HepG2 (cell line): ENCODE results near the gene FAM13B. TPM values are rescaled to one million over a fixed set of nuclear protein-coding genes. Genes with fewer than 3 reads are reported as not detected.

Source experiments
- ATAC-seq: fragments of 200-7000 bp; cut with Tn5 transposase; 3 replicates; pipeline ENCODE4 v1.9.1; 2020; ENCODE audit warnings: mild to moderate bottlenecking, moderate library complexity
- BruUV-seq: library from RNA; stranded (reverse); fragments of 400-500 nt; replicated peaks from 2 replicates; lab custom pipeline; 2021; lab: Mats Ljungman, UMichigan
- CTCF ChIA-PET: fragments of 300-600 bp; formaldehyde crosslinking; extraction: SDS; loops from one replicate; lab custom pipeline; 2021; ENCODE audit warnings: low total read pairs, inconsistent platforms, low intra/inter-chr PET ratio; lab: Yijun Ruan, JAX
- POLR2A ChIA-PET: fragments of 350-600 bp; sonication (Branson Sonifier 250); formaldehyde crosslinking; loops from one replicate; lab custom pipeline; 2020; ENCODE audit warnings: antibody characterized with exemption, inconsistent platforms; lab: Yijun Ruan, JAX
- DNase-seq: peaks from one replicate; pipeline ENCODE4 v3.0.0-alpha.2; 2015; ENCODE audit warnings: low spot score
- FAIRE-seq: peaks from 3 replicates; lab custom pipeline; 2011; peaks lifted over from hg19 to GRCh38; lab: Jason Lieb, UNC
- H2AFZ ChIP-seq: one replicate; pipeline ENCODE4 v1.6.1; 2011; ENCODE audit warnings: low read length, inconsistent platforms
- H3K27ac ChIP-seq: fragments of 300-600 bp; 3 replicates; pipeline ENCODE4 v1.8.0; 2011; ENCODE audit warnings: mixed run types, mild to moderate bottlenecking, mixed read lengths, low read length, inconsistent platforms; ENCODE audit not compliant: insufficient read depth; ENCODE audit errors: extremely low read length
- H3K27me3 ChIP-seq, 2 experiments: fragments of 200-600 bp in 1 of 2; 2 replicates in 1 of 2; 3 replicates in 1 of 2; pipeline versions ENCODE4 v1.6.0 to v1.8.0; 2011; ENCODE audit warnings: low read length in 2 of 2, mild to moderate bottlenecking in 2 of 2, moderate library complexity in 2 of 2, inconsistent platforms in 1 of 2; ENCODE audit not compliant: insufficient read depth in 2 of 2, control insufficient read depth in 1 of 2
- H3K36me3 ChIP-seq, 2 experiments: fragments of 200-600 bp in 1 of 2; replicated peaks in 1 of 2; 2 replicates in 1 of 2; 3 replicates in 1 of 2; pipeline versions ENCODE4 v1.5.1 to v1.8.0; 2011; ENCODE audit warnings: low read length in 2 of 2, inconsistent platforms in 1 of 2; ENCODE audit not compliant: insufficient read depth in 2 of 2, control insufficient read depth in 1 of 2
- H3K4me1 ChIP-seq: 2 replicates; pipeline ENCODE4 v1.5.1; 2012; ENCODE audit warnings: low read length, inconsistent platforms; ENCODE audit not compliant: insufficient read depth
- H3K4me2 ChIP-seq: 2 replicates; pipeline ENCODE4 v1.6.0; 2011; ENCODE audit warnings: low read depth, low read length, inconsistent platforms
- H3K4me3 ChIP-seq, 3 experiments: fragments of 200-600 bp in 1 of 3; sonication (generic), shearing (Covaris generic) in 1 of 3; replicated peaks in 1 of 3; 2 replicates each; pipeline ENCODE4 v1.5.1; 2011 to 2016; ENCODE audit warnings: low read length in 3 of 3, inconsistent platforms in 2 of 3, low read depth in 2 of 3, mild to moderate bottlenecking in 2 of 3, control low read depth in 1 of 3, mixed read lengths in 1 of 3; ENCODE audit not compliant: insufficient read depth in 1 of 3
- H3K79me2 ChIP-seq: one replicate; pipeline ENCODE4 v1.6.1; 2011; ENCODE audit warnings: low read length, inconsistent platforms; ENCODE audit not compliant: insufficient read depth
- H3K9ac ChIP-seq: 2 replicates; pipeline ENCODE4 v1.6.0; 2011; ENCODE audit warnings: mild to moderate bottlenecking, low read depth, low read length, inconsistent platforms; ENCODE audit not compliant: insufficient read depth
- H3K9me3 ChIP-seq: 2 replicates; pipeline ENCODE4 v1.5.1; 2012; ENCODE audit warnings: mild to moderate bottlenecking, low read length
- H4K20me1 ChIP-seq: 2 replicates; pipeline ENCODE4 v1.6.0; 2011; ENCODE audit warnings: inconsistent platforms, mild to moderate bottlenecking, low read length, moderate library complexity; ENCODE audit not compliant: insufficient read depth
- ARNT2 ChIP-seq: sonication (generic); formaldehyde crosslinking; IDR thresholded peaks from 2 replicates; pipeline ENCODE4 v1.8.0; 2022; ENCODE audit warnings: mild to moderate bottlenecking, low read depth, missing genetic modification reagents, moderate library complexity
- ERF ChIP-seq: IDR thresholded peaks from 2 replicates; pipeline ENCODE4 v1.6.1; 2018; ENCODE audit warnings: missing biosample characterization, missing genetic modification reagents
- EZH2 ChIP-seq: conservative IDR thresholded peaks from 2 replicates; pipeline ENCODE4 v1.6.1; 2012; ENCODE audit warnings: mild to moderate bottlenecking, low read depth, low read length, moderate library complexity
- JUND ChIP-seq: sonication (generic); formaldehyde crosslinking; IDR thresholded peaks from 2 replicates; pipeline ENCODE4 v1.8.0; 2022; ENCODE audit warnings: mild to moderate bottlenecking, missing genetic modification reagents
- KLF16 ChIP-seq, 2 experiments: sonication (generic) in 1 of 2; formaldehyde crosslinking in 1 of 2; IDR thresholded peaks; 2 replicates each; pipeline versions ENCODE4 v1.6.1 to v1.8.0; 2016 to 2023; ENCODE audit warnings: missing genetic modification reagents in 2 of 2, missing compliant biosample characterization in 1 of 2
- PPARG ChIP-seq: conservative IDR thresholded peaks from 2 replicates; pipeline ENCODE4 v1.6.1; 2016; ENCODE audit warnings: missing biosample characterization, missing genetic modification reagents
- SSRP1 ChIP-seq: IDR thresholded peaks from 2 replicates; pipeline ENCODE4 v1.6.1; 2016; ENCODE audit warnings: control low read depth
- TOE1 ChIP-seq: sonication (generic); formaldehyde crosslinking; IDR thresholded peaks from 2 replicates; pipeline ENCODE4 v1.4.0; 2020; ENCODE audit warnings: mild to moderate bottlenecking, missing genetic modification reagents
- ZEB1 ChIP-seq: IDR thresholded peaks from 2 replicates; pipeline ENCODE4 v1.6.1; 2012; ENCODE audit warnings: mild to moderate bottlenecking, low read depth, inconsistent platforms; ENCODE audit not compliant: insufficient replicate concordance
- ZKSCAN5 ChIP-seq: sonication (generic); formaldehyde crosslinking; IDR thresholded peaks from 2 replicates; pipeline ENCODE4 v1.5.1; 2020; ENCODE audit warnings: mild to moderate bottlenecking, missing genetic modification reagents
- ZNF230 ChIP-seq: sonication (generic); formaldehyde crosslinking; IDR thresholded peaks from 2 replicates; pipeline ENCODE4 v1.4.0; 2020; ENCODE audit warnings: mild to moderate bottlenecking, missing genetic modification reagents
- ZNF253 ChIP-seq: sonication (generic); formaldehyde crosslinking; IDR thresholded peaks from 2 replicates; pipeline ENCODE4 v1.8.0; 2022; ENCODE audit warnings: mild to moderate bottlenecking, missing genetic modification reagents, borderline replicate concordance
- ZNF557 ChIP-seq: sonication (generic); formaldehyde crosslinking; IDR thresholded peaks from 2 replicates; pipeline ENCODE4 v1.4.0; 2020; ENCODE audit warnings: missing genetic modification reagents
- ZNF75D ChIP-seq: sonication (generic); formaldehyde crosslinking; IDR thresholded peaks from 2 replicates; pipeline ENCODE4 v1.8.1; 2023; ENCODE audit warnings: missing genetic modification reagents, mild to moderate bottlenecking, borderline replicate concordance
- WGBS: methylation state at CpG from one replicate; pipeline ENCODE4 v1.1.6; 2017; ENCODE audit warnings: low lambda C conversion rate; 5-methylcytosine and 5-hydroxymethylcytosine counted together
- in situ Hi-C: cut with HindIII; loops from 2 replicates; pipeline ENCODE4 v1.10.0; 2017; ENCODE audit warnings: low pct_unique_long_range_greater_than_20kb; ENCODE audit not compliant: extremely low pct_ligation_motif_present
- intact Hi-C: fragments of 100-400 bp; cut with micrococcal nuclease; formaldehyde crosslinking; loops from one replicate; pipeline ENCODE4 v1.10.0; 2022; ENCODE audit not compliant: unreplicated experiment
- polyA plus RNA-seq, 8 experiments: library from polyadenylated mRNA; depleted of rRNA in 3 of 8; stranded (reverse) in 7 of 8; unstranded in 1 of 8; fragments of >200 nt; fragmentation: Illumina TruSeq in 4 of 8; extraction: Trizol in 4 of 8; gene quantifications; 2 replicates each; pipeline versions ENCODE4 v1.2.1 to v1.2.3, GENCODE V29; 2011 to 2016; ENCODE audit warnings: low read depth in 4 of 8, missing spikeins in 1 of 8, mixed read lengths in 1 of 8; ENCODE audit not compliant: insufficient read depth in 1 of 8
- total RNA-seq, 5 experiments: library from RNA; depleted of rRNA; stranded (reverse); fragments of >200 nt; fragmentation: Illumina TruSeq; extraction: Trizol; gene quantifications; 2 replicates each; pipeline ENCODE4 v1.2.3, GENCODE V29; 2016; ENCODE audit warnings: low read depth in 1 of 5
- TF ChIP-seq, protein P1 (sequence below): IDR thresholded peaks from 2 replicates; pipeline ENCODE4 v1.6.1; 2018; ENCODE audit warnings: missing genetic modification reagents, mild to moderate bottlenecking, missing compliant biosample characterization
- TF ChIP-seq, protein P2 (sequence below): IDR thresholded peaks from 2 replicates; pipeline ENCODE4 v1.6.1; 2016; ENCODE audit warnings: low read depth, control low read depth

Gene FAM13B
- total and polyA plus RNA-seq, 2 of the 13 experiments (the other 11 are each of a cell fraction or from before 2014, with no cell fraction given) = 6.9 to 11.5 TPM

DNA sequence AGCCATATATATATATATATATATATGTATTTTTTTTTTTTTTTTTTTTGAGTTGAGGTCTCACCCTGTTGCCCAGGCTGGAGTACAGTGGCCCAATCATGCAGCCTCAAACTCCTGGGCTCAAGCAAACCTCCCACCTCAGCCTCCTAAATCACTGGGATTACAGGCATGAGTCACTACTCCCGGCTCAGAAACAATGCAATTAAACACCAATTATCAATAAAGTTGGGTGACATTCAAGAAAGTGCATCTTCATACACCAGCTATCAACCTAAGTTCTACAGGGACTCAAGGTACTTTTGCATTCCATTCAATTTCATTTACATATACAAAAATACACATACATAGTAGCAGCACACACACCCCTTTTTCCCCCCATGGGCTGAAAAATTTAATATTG is 7.6 kb downstream of the FAM13B start:
- Histone ChIP-seq H3K4me1 (peaks cover 38% of the 10 kb centered on the region), H3K4me3 (no peak overlapping the region), H3K27me3 (no peaks in the 10 kb centered on the region), H2AFZ (no peak overlapping the region), H3K36me3 (peaks cover 0 to 4% of the 10 kb centered on the region in 2 experiments; a peak in 1 of 5 replicates), H4K20me1 (peaks cover 41% of the 10 kb centered on the region), H3K9me3 (no peaks in the 10 kb centered on the region), H3K79me2 (peaks cover 96% of the 10 kb centered on the region), H3K9ac (no peak overlapping the region), H3K4me2 (no peak overlapping the region), H3K27ac (no peak overlapping the region)
- no peak for FAIRE-seq
- POLR2A ChIA-PET = no interaction called here
- TF ChIP-seq, protein P1, sequence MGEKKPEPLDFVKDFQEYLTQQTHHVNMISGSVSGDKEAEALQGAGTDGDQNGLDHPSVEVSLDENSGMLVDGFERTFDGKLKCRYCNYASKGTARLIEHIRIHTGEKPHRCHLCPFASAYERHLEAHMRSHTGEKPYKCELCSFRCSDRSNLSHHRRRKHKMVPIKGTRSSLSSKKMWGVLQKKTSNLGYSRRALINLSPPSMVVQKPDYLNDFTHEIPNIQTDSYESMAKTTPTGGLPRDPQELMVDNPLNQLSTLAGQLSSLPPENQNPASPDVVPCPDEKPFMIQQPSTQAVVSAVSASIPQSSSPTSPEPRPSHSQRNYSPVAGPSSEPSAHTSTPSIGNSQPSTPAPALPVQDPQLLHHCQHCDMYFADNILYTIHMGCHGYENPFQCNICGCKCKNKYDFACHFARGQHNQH (CRISPR knock-in tag) = no peak
- no peak for TF ChIP-seq ZEB1
- TF ChIP-seq ERF (CRISPR knock-in tag) = no peak
- no peak for TF ChIP-seq EZH2
- no peak for TF ChIP-seq SSRP1
- no peak for TF ChIP-seq ZNF557 (CRISPR knock-in tag)
- TF ChIP-seq ZKSCAN5 (CRISPR knock-in tag) = no peak
- TF ChIP-seq PPARG (CRISPR knock-in tag) = no peak
- TF ChIP-seq ZNF253 (CRISPR knock-in tag) = no peak
- TF ChIP-seq, protein P2, sequence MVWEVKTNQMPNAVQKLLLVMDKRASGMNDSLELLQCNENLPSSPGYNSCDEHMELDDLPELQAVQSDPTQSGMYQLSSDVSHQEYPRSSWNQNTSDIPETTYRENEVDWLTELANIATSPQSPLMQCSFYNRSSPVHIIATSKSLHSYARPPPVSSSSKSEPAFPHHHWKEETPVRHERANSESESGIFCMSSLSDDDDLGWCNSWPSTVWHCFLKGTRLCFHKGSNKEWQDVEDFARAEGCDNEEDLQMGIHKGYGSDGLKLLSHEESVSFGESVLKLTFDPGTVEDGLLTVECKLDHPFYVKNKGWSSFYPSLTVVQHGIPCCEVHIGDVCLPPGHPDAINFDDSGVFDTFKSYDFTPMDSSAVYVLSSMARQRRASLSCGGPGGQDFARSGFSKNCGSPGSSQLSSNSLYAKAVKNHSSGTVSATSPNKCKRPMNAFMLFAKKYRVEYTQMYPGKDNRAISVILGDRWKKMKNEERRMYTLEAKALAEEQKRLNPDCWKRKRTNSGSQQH (CRISPR knock-in tag) = no peak
- no peak for TF ChIP-seq ZNF75D (CRISPR knock-in tag)
- no peak for TF ChIP-seq ZNF230 (CRISPR knock-in tag)
- TF ChIP-seq TOE1 (CRISPR knock-in tag) = no peak
- TF ChIP-seq KLF16 (CRISPR knock-in tag; IDR thresholded peaks at IDR 0.05) = no peak
- TF ChIP-seq JUND = no peak
- TF ChIP-seq ARNT2 (CRISPR knock-in tag) = no peak
- no peak for DNase-seq
- intact Hi-C loops = no loop called here
- 90% methylated on average over 1 of the region's 1 CpG for WGBS
- BruUV-seq = no TSS peak
- CTCF ChIA-PET = no interaction called here
- no peak for ATAC-seq
- in situ Hi-C loops = no loop called here
